HG03064 (cell line): Measurements from ENCODE around the gene PPP3CA.
"Not testable (repeated sequence)": the region's sequence is repeated elsewhere in the genome, so short reads cannot be mapped to it uniquely, and the experiment has no call there.

Experiments
- ATAC-seq: cut with Tn5 transposase; IDR thresholded peaks from one replicate; pipeline ENCODE4 v1.9.1; 2021; ENCODE audit warnings: low read depth; ENCODE audit not compliant: unreplicated experiment

The PPP3CA gene

GRCh38 chr4:101259876-101260275 is 87.5 kb downstream of the PPP3CA start:
- ATAC-seq, result peak; percentile 84

DNA sequence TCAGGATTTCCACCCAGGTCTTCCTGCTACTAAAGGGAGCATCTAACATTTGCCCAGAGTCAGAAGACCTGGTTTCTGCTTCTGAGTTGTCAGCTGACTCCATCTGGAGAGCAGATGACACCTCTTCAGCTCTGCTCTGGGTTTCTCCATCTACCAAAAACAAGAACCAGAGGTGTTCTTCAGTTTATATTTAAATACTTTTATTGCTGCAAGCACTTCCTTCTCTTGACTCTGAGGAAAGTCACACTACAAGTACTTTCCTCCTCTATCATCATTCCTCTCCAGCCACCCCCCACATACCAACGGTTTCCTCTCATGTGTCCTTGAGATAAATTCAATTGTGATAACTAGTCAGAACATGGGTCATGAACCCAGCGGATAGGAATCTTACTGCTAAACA is 88.4 kb downstream of the PPP3CA start:
- ATAC-seq, result peak; percentile 36

- ATAC-seq, result no peak
These were observed 91.1 kb downstream of the PPP3CA start for GRCh38 chr4:101256222-101256621.

DNA sequence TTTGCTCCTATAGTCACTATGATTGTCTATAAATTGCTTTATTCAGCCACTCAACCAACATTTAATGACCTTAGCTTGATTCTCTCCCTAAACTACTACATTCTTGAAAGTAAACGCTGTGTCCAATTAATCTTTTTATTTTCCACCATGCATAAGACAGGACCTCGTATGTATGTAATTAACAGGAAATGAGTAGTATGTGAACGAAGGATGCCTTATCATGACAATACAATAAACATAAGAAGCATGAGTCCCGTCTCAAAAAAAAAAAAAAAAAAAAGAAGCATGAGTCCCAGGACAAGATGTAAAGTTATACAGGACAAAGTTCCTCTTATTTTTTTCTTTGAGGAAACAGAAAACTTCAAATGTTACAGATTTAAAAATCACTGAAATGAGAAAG is 92.5 kb downstream of the PPP3CA start:
- no peak for ATAC-seq

GRCh38 chr4:101253121-101253520 is 94.2 kb downstream of the PPP3CA start:
- no peak for ATAC-seq

DNA sequence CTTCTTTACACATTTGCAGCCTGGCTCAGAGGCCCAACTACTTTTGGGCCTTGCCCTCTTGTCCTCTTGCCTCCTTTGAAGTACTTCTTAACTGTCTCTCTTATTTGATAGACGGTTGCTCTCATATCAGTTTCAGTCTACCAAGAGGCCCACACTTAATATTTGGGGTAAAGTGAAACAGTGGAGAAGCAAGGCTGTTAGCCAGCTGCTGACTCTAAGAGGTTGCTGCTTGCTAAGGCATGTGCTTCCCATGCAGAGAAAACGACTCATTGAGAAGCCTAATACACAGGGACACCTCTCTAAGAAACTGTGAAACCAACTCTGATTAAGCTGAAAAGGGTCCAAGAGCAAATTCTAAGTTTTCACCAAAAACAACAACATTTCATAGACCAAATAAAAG is 94.6 kb downstream of the PPP3CA start:
- ATAC-seq, result no peak

DNA sequence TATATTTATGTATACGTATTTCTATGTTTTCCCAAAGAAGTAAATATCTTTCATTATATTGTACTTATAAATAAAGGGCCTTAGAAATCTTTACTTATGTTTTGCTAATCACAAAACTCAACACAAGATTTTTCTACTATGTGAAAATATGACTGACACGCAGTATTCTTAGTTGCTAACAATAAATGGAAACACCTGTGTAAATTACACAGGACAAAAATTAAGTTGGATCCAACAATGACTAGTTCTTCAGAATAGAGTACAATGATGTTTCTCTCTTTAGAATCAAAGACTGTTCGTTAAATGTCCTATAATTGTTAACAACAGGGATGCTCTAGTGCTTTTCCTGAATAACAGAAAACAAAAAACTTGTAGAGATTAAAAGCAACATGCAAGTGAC is 96.1 kb downstream of the PPP3CA start:
- no peak for ATAC-seq

- no peak for ATAC-seq
These were observed 103.0 kb downstream of the PPP3CA start for GRCh38 chr4:101244349-101244748.

GRCh38 chr4:101242441-101242840 is 104.9 kb downstream of the PPP3CA start:
- ATAC-seq, result no peak

GRCh38 chr4:101240099-101240498 is 107.2 kb downstream of the PPP3CA start:
- ATAC-seq, result no peak

GRCh38 chr4:101239665-101240064 is 107.7 kb downstream of the PPP3CA start:
- no peak for ATAC-seq

- ATAC-seq, result no peak
These were observed 108.6 kb downstream of the PPP3CA start for GRCh38 chr4:101238706-101239105.

DNA sequence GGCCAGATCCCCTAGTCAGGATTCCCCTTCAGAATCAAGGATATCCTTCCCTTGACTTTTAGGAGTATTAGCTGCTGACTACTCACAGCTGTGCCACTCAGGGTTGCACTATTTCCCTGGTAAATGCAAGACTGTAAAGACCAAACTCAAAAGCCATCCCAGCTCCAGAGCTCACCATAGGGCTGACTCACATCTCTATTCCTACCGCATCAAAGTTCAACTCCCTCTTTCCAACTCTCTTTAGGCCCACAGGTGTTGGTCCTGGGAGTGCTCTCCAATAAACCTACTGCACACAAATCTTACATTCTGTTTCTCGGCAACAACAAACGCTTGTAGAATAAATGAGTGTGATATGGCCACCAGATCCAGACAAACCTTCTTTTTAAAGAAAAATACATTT is 109.6 kb downstream of the PPP3CA start:
- ATAC-seq, result no peak

DNA sequence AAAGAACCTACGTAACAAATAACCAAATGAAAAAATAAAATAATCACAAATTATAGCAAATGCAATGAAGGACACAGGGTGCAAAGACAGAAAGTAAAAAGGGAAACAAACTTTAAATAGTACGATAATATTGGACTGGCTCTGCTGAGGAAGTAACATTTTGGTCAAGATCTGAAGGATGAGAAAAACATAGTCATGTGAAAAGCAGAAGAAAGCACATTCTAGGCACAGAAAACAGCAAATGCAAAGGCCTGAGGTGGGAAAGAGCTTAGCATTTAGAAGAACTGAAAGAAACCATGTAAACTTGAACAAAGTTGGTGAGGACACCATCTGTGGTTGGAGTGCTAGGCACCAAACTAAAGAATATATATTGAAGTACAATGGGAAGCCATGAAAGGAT is 111.2 kb downstream of the PPP3CA start:
- ATAC-seq, result no peak

DNA sequence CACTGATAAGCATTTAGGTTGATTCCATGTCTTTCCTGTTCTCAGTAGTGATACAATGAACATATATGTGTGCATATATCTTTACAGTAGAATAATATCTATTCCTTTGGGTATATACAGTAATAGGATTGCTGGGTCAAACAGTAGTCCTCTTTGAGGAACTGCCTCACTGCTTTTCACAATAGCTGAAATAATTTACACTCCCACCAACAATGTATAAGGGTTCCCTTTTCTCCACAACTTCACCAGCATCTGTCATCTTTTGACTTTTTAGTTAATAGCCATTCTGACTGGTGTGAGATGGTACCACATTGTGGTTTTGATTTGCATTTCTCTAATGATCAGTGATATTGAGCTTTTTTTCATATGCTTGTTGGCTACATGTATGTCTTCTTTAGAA is 113.2 kb downstream of the PPP3CA start:
- ATAC-seq, result not testable (repeated sequence)

DNA sequence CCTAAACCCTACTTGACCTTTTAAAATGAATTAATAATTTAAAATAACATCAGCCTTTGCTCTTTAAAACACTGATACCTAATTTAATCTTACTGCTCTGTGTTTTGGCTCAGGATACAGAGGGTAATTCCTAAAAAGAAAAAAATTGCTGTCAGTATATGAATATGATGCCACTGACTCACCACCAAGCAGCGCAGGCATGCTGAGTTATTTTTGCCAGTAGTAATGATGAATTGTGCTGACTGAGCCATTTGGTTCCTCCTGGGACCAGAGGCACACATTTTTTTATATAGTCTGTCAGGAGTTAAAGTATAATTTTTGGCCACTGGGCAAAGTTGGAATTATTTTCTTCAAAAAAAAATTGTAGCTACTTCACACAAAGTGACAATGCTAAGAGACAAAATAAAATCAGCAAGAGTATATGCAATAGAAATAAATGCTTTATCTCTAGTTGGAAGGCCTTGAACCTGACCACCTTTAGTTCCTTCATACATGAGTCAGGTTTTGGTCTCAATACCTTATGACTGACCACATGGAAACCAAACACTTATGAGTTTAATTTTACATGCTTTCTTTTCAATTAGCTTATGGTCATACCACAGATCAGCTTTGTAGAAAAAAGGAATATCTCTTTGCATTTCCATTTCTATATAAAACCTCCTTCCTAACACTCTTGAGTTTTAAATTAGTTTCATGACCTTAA is 115.1 kb downstream of the PPP3CA start:
- peak; percentile 76 for ATAC-seq

- no peak for ATAC-seq
These were observed 116.4 kb downstream of the PPP3CA start for GRCh38 chr4:101230801-101231426.

DNA sequence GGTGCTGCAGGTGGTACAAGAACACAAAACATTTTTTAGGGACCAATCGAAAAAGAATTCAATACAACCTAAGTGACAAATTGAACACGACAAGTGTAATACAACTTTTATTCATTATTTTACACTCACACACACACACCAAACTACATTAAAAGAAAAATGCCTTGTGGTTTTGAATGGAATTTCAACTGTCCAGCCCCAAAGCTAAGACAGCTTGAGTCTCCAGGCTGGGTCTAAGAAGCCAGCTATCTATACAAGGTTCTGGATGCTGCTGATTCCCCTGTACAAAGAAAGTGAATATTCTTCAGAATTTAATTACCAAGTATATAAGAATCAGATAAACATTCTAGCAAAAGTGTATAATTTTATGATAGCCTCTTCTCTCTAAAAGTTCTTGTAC is 118.2 kb downstream of the PPP3CA start:
- ATAC-seq, result no peak

DNA sequence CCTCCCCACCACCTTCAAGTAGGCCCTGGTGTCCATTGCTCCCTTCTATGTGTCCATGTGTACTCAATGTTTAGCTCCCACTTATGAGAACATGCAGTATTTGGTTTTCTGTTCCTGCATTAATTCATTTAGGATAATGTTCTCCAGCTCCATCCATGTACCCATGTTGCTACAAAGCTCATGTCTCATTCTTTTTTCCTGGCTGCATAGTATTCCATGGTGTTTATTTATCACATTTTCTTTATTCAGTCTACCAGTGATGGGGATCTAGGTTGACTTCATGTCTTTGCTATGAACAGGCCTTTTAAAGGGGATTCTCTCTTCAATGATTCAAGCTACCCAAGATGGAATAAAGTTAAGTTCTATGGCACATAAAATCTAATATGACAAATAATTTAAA is 119.6 kb downstream of the PPP3CA start:
- ATAC-seq, result no peak

DNA sequence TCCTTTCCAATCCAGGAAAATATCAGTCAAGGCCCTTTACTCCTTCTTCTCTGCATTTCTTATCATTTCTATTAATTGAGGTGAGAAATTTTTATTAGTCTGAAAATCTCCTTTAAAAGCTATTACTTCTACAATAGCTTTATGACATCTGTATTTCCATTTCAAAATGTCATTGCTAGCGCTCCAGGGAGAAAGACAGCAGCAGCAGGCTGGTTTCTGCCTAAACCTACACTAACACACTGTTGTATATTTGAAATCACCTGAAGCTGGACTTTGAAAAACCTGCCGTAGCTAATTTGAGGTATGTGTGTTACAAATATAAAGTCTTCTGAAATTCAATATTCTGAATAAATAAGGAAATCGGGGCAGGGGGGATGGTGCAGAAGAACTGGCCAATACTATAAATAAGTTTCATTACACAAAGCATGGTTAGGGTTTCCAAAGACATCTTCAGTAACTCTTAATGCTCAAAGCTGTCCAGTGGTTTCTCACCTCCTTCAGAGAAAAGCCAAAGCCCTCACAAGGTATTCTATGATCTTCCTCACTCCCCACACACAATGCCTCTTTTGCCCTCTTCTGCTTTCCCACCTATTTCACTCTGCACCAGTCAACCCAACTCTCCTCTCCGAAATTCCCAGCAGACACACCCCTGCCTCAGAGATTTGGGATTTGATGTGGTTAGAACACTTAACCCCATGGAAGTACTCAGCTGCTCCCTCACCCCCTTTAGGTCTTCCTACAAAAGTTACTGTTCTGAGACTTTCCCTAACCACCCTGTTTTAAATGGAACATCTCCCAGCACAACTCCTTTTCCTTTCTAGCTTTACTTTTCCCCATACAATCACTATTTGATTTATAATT is 122.7 kb downstream of the PPP3CA start:
- ATAC-seq, result no peak

GRCh38 chr4:101222156-101222845 is 125.0 kb downstream of the PPP3CA start:
- no peak for ATAC-seq
